IMR-90 (cell line): Measurements from ENCODE around the gene LLCFC1. TPM values are rescaled to one million over a fixed set of nuclear protein-coding genes. Genes with fewer than 3 reads are reported as not detected.

Experiments
- ATAC-seq: fragments of 200-7000 bp; cut with Tn5 transposase; 2 replicates; pipeline ENCODE4 v1.9.1; 2020; ENCODE audit warnings: low read depth, mild to moderate bottlenecking, moderate library complexity
- BruUV-seq: library from RNA; stranded (reverse); fragments of 400-500 nt; replicated peaks from 2 replicates; lab custom pipeline; 2021; lab: Mats Ljungman, UMichigan
- CTCF ChIA-PET: fragments of 300-600 bp; formaldehyde crosslinking; extraction: SDS; loops from one replicate; lab custom pipeline; 2021; ENCODE audit warnings: antibody characterized with exemption; lab: Yijun Ruan, JAX
- POLR2A ChIA-PET: fragments of 300-600 bp; sonication (Branson Sonifier 250); formaldehyde crosslinking; loops from one replicate; lab custom pipeline; 2022; ENCODE audit warnings: antibody characterized with exemption; ENCODE audit not compliant: unreplicated experiment; lab: Charles Lee
- DNase-seq: peaks from one replicate; pipeline ENCODE4 v3.0.0; 2013
- H2AFZ ChIP-seq: replicated peaks from 2 replicates; pipeline ENCODE3; 2013; ENCODE audit warnings: low read length, mild to moderate bottlenecking; ENCODE audit not compliant: poor library complexity
- H2AK5ac ChIP-seq: 2 replicates; pipeline ENCODE4 v1.6.1; 2013; ENCODE audit warnings: low read depth, low read length, inconsistent platforms
- H2AK9ac ChIP-seq: replicated peaks from 2 replicates; pipeline ENCODE3; 2013; ENCODE audit warnings: mild to moderate bottlenecking, low read depth, low read length, moderate library complexity; ENCODE audit not compliant: poor library complexity
- H2BK120ac ChIP-seq: 2 replicates; pipeline ENCODE4 v1.6.1; 2013; ENCODE audit warnings: low read depth, low read length, inconsistent platforms
- H2BK15ac ChIP-seq: 3 replicates; pipeline ENCODE4 v1.6.1; 2013; ENCODE audit warnings: low read depth, low read length, inconsistent platforms
- H2BK20ac ChIP-seq: 2 replicates; pipeline ENCODE4 v1.6.1; 2013; ENCODE audit warnings: low read depth, mild to moderate bottlenecking, inconsistent platforms, low read length, moderate library complexity
- H2BK5ac ChIP-seq: 2 replicates; pipeline ENCODE4 v1.6.1; 2013; ENCODE audit warnings: mild to moderate bottlenecking, low read depth, low read length, inconsistent platforms; ENCODE audit not compliant: poor library complexity, severe bottlenecking
- H3K14ac ChIP-seq: replicated peaks from 2 replicates; pipeline ENCODE4 v1.6.1; 2013; ENCODE audit warnings: low read depth, low read length, inconsistent platforms
- H3K18ac ChIP-seq: 2 replicates; pipeline ENCODE4 v1.6.1; 2013; ENCODE audit warnings: low read depth, low read length, control low read depth
- H3K23ac ChIP-seq: 2 replicates; pipeline ENCODE4 v1.6.1; 2013; ENCODE audit warnings: low read depth, low read length, inconsistent platforms
- H3K27ac ChIP-seq: 2 replicates; pipeline ENCODE4 v1.5.1; 2013; ENCODE audit warnings: mild to moderate bottlenecking, control low read depth, low read length; ENCODE audit not compliant: insufficient read depth
- H3K27me3 ChIP-seq: 2 replicates; pipeline ENCODE4 v1.6.1; 2013; ENCODE audit warnings: low read length; ENCODE audit not compliant: control insufficient read depth, insufficient read depth
- H3K36me3 ChIP-seq: 2 replicates; pipeline ENCODE4 v1.6.1; 2013; ENCODE audit warnings: low read length, mixed read lengths; ENCODE audit not compliant: control insufficient read depth, insufficient read depth
- H3K4ac ChIP-seq: 2 replicates; pipeline ENCODE4 v1.6.1; 2013; ENCODE audit warnings: low read depth, low read length, inconsistent platforms
- H3K4me1 ChIP-seq: 2 replicates; pipeline ENCODE4 v1.6.1; 2013; ENCODE audit warnings: low read length, mixed read lengths; ENCODE audit not compliant: control insufficient read depth, insufficient read depth
- H3K4me2 ChIP-seq: 2 replicates; pipeline ENCODE4 v1.6.1; 2013; ENCODE audit warnings: low read depth, mild to moderate bottlenecking, control low read depth, low read length, moderate library complexity
- H3K4me3 ChIP-seq: 2 replicates; pipeline ENCODE4 v1.5.1; 2013; ENCODE audit warnings: low read depth, mild to moderate bottlenecking, control low read depth, low read length, moderate library complexity; ENCODE audit not compliant: insufficient read depth
- H3K56ac ChIP-seq: 2 replicates; pipeline ENCODE4 v1.6.1; 2013; ENCODE audit warnings: low read length, inconsistent platforms; ENCODE audit not compliant: insufficient read depth; ENCODE audit errors: extremely low read depth
- H3K79me1 ChIP-seq, 2 experiments: 2 replicates each; pipeline ENCODE4 v1.6.1; 2013; ENCODE audit warnings: low read length in 2 of 2, inconsistent platforms in 1 of 2, low read depth in 1 of 2
- H3K9ac ChIP-seq: 2 replicates; pipeline ENCODE4 v1.6.1; 2013; ENCODE audit warnings: low read depth, low read length, control low read depth
- H3K9me1 ChIP-seq: 2 replicates; pipeline ENCODE4 v1.6.1; 2013; ENCODE audit warnings: low read length, inconsistent platforms; ENCODE audit not compliant: insufficient read depth
- H3K9me3 ChIP-seq: 2 replicates; pipeline ENCODE4 v1.6.1; 2013; ENCODE audit warnings: low read length; ENCODE audit not compliant: control insufficient read depth, insufficient read depth
- H4K20me1 ChIP-seq: 2 replicates; pipeline ENCODE4 v1.6.1; 2013; ENCODE audit warnings: low read length, inconsistent platforms; ENCODE audit not compliant: insufficient read depth
- H4K5ac ChIP-seq: 2 replicates; pipeline ENCODE4 v1.6.1; 2013; ENCODE audit warnings: mild to moderate bottlenecking, low read depth, low read length, control low read depth
- H4K8ac ChIP-seq, 2 experiments: 2 replicates each; pipeline ENCODE4 v1.6.1; 2013; ENCODE audit warnings: low read depth in 2 of 2, low read length in 2 of 2, control low read depth in 1 of 2, inconsistent platforms in 1 of 2
- H4K91ac ChIP-seq: 2 replicates; pipeline ENCODE4 v1.6.1; 2013; ENCODE audit warnings: low read depth, low read length, inconsistent platforms; ENCODE audit not compliant: insufficient read depth
- BHLHE40 ChIP-seq: fragments of 150-350 bp; IDR thresholded peaks from 2 replicates; pipeline ENCODE4 v1.6.1; 2016; ENCODE audit warnings: mild to moderate bottlenecking, low read depth, low read length
- CEBPB ChIP-seq: IDR thresholded peaks from 2 replicates; pipeline ENCODE4 v1.6.1; 2012; ENCODE audit warnings: low read depth, low read length, improper control_type of control experiment
- CHD1 ChIP-seq: IDR thresholded peaks from 2 replicates; pipeline ENCODE4 v1.6.1; 2012; ENCODE audit warnings: low read depth, low read length, improper control_type of control experiment
- CTCF ChIP-seq: conservative IDR thresholded peaks from 2 replicates; pipeline ENCODE4 v1.5.1; 2012; ENCODE audit warnings: mild to moderate bottlenecking, low read depth, low read length, improper control_type of control experiment
- FOS ChIP-seq: fragments of 150-350 bp; IDR thresholded peaks from 2 replicates; pipeline ENCODE4 v1.6.1; 2016; ENCODE audit warnings: low read depth, low read length
- MAFK ChIP-seq: IDR thresholded peaks from 2 replicates; pipeline ENCODE4 v1.6.1; 2012; ENCODE audit warnings: low read depth, low read length, improper control_type of control experiment
- MAZ ChIP-seq: IDR thresholded peaks from 2 replicates; pipeline ENCODE4 v1.6.1; 2012; ENCODE audit warnings: low read depth, mild to moderate bottlenecking, low read length, improper control_type of control experiment, moderate library complexity, borderline replicate concordance
- MXI1 ChIP-seq: IDR thresholded peaks from 2 replicates; pipeline ENCODE4 v1.6.1; 2012; ENCODE audit warnings: low read depth, mild to moderate bottlenecking, low read length, moderate library complexity, borderline replicate concordance
- NFE2L2 ChIP-seq: fragments of 150-350 bp; IDR thresholded peaks from 2 replicates; pipeline ENCODE4 v1.6.1; 2016; ENCODE audit warnings: low read depth, mild to moderate bottlenecking, low read length
- POLR2A ChIP-seq: IDR thresholded peaks from 2 replicates; pipeline ENCODE4 v1.6.1; 2012; ENCODE audit warnings: mild to moderate bottlenecking, low read depth, low read length
- RAD21 ChIP-seq: IDR thresholded peaks from 2 replicates; pipeline ENCODE4 v1.6.1; 2012; ENCODE audit warnings: low read length, improper control_type of control experiment
- RCOR1 ChIP-seq: IDR thresholded peaks from 2 replicates; pipeline ENCODE4 v1.6.1; 2012; ENCODE audit warnings: mild to moderate bottlenecking, low read length, improper control_type of control experiment; ENCODE audit not compliant: insufficient replicate concordance
- RFX5 ChIP-seq: IDR thresholded peaks from 2 replicates; pipeline ENCODE4 v1.8.0; 2012; ENCODE audit warnings: low read depth, mild to moderate bottlenecking, low read length, moderate library complexity
- SMC3 ChIP-seq: fragments of 150-350 bp; IDR thresholded peaks from 2 replicates; pipeline ENCODE4 v1.6.1; 2016; ENCODE audit warnings: low read depth, mild to moderate bottlenecking, antibody characterized with exemption, low read length, moderate library complexity
- WGBS, 2 experiments: methylation state at CpG; one replicate each; pipeline versions ENCODE4 v1.1.5 to v1.1.7; 2013; ENCODE audit warnings: missing lambda C conversion rate in 2 of 2; ENCODE audit not compliant: insufficient read length in 1 of 2; ENCODE audit errors: extremely low coverage in 2 of 2; 5-methylcytosine and 5-hydroxymethylcytosine counted together
- dilution Hi-C: fragments of 300-500 bp; cut with HindIII; formaldehyde crosslinking; loops from one replicate; pipeline ENCODE4 v1.14.3; 2018; ENCODE audit warnings: low sequenced_read_pairs; ENCODE audit not compliant: unreplicated experiment
- in situ Hi-C: fragments of 300-500 bp; cut with MboI; formaldehyde crosslinking; loops from 3 replicates; pipeline ENCODE4 v1.14.3; 2019; ENCODE audit warnings: low sequenced_read_pairs, inconsistent platforms, mixed read lengths
- intact Hi-C: fragments of 100-400 bp; cut with micrococcal nuclease; formaldehyde crosslinking; loops from 2 replicates; pipeline ENCODE4 v1.10.0; 2022
- polyA plus RNA-seq, 3 experiments: library from polyadenylated mRNA; depleted of rRNA; stranded (reverse); fragments of >200 nt; gene quantifications; 2 replicates each; pipeline ENCODE4 v1.2.3, GENCODE V29; 2012; ENCODE audit warnings: low replicate concordance in 1 of 3
- total RNA-seq: library from RNA; depleted of rRNA; stranded (reverse); fragments of >200 nt; gene quantifications from 2 replicates; pipeline ENCODE4 v1.2.3, GENCODE V29; 2012
- TF ChIP-seq, protein P1 (sequence below): fragments of 150-350 bp; IDR thresholded peaks from 2 replicates; pipeline ENCODE4 v1.6.1; 2017; ENCODE audit warnings: mild to moderate bottlenecking, antibody characterized with exemption, low read length, low read depth
- TF ChIP-seq, protein P2 (sequence below): fragments of 150-350 bp; IDR thresholded peaks from 2 replicates; pipeline ENCODE4 v1.6.1; 2016; ENCODE audit warnings: low read depth, mild to moderate bottlenecking, low read length, moderate library complexity, borderline replicate concordance

Gene LLCFC1
- total and polyA plus RNA-seq, 2 of the 4 experiments (the other 2 are of a cell fraction): not detected

GRCh38 chr7:142896151-142896550, 43.1 kb upstream of the LLCFC1 start:
- dilution Hi-C loops (no loop called here), intact Hi-C loops (no loop called here), in situ Hi-C loops (no loop called here)
- Histone ChIP-seq H3K4ac (no peak overlapping the region), H3K9ac (no peak overlapping the region), H2AK9ac (no peak overlapping the region), H2BK5ac (no peak overlapping the region), H3K36me3 (no peaks in the 10 kb centered on the region), H3K4me2 (no peak overlapping the region), H2BK20ac (no peak overlapping the region), H3K18ac (no peak overlapping the region), H3K27me3 (no peaks in the 10 kb centered on the region), H4K91ac (no peak overlapping the region), H2BK120ac (no peak overlapping the region), H4K20me1 (no peaks in the 10 kb centered on the region), H2AK5ac (no peak overlapping the region), H2AFZ (no peak overlapping the region), H3K4me3 (no peak overlapping the region), H3K9me1 (no peaks in the 10 kb centered on the region), H3K27ac (no peak overlapping the region), H3K14ac (no peak overlapping the region), H3K56ac (no peak overlapping the region), H4K8ac (no peak overlapping the region), H3K4me1 (no peaks in the 10 kb centered on the region), H3K79me1 (no peaks in the 10 kb centered on the region), H3K9me3 (no peaks in the 10 kb centered on the region), H4K5ac (no peak overlapping the region), H2BK15ac (no peak overlapping the region), H3K23ac (no peak overlapping the region)
- POLR2A ChIA-PET: no interaction called here
- BruUV-seq: no TSS peak
- CTCF ChIA-PET: no interaction called here
- ATAC-seq (no peak), DNase-seq (no peak)
- no CpG with 5 or more reads among the region's 3 CpGs for WGBS, 2 experiments
- no peak for TF ChIP-seq RCOR1
- no peak for TF ChIP-seq RFX5
- no peak for TF ChIP-seq POLR2A
- TF ChIP-seq, protein P1, sequence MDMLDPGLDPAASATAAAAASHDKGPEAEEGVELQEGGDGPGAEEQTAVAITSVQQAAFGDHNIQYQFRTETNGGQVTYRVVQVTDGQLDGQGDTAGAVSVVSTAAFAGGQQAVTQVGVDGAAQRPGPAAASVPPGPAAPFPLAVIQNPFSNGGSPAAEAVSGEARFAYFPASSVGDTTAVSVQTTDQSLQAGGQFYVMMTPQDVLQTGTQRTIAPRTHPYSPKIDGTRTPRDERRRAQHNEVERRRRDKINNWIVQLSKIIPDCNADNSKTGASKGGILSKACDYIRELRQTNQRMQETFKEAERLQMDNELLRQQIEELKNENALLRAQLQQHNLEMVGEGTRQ: no peak
- TF ChIP-seq NFE2L2: no peak
- TF ChIP-seq, protein P2, sequence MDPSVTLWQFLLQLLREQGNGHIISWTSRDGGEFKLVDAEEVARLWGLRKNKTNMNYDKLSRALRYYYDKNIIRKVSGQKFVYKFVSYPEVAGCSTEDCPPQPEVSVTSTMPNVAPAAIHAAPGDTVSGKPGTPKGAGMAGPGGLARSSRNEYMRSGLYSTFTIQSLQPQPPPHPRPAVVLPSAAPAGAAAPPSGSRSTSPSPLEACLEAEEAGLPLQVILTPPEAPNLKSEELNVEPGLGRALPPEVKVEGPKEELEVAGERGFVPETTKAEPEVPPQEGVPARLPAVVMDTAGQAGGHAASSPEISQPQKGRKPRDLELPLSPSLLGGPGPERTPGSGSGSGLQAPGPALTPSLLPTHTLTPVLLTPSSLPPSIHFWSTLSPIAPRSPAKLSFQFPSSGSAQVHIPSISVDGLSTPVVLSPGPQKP: no peak
- no peak for TF ChIP-seq CTCF
- no peak for TF ChIP-seq MXI1
- no peak for TF ChIP-seq CEBPB
- TF ChIP-seq MAFK: no peak
- TF ChIP-seq FOS: no peak
- no peak for TF ChIP-seq SMC3
- no peak for TF ChIP-seq RAD21
- no peak for TF ChIP-seq CHD1
- TF ChIP-seq MAZ: no peak
- TF ChIP-seq BHLHE40: no peak
